ENCODE data around the gene HDAC4. TPM values are rescaled to one million over a fixed set of nuclear protein-coding genes. Genes with fewer than 3 reads are reported as not detected.

HDAC4 gene
- total RNA-seq, 2 donors from 2014 or later: 38.7 to 50.9 TPM

DNA sequence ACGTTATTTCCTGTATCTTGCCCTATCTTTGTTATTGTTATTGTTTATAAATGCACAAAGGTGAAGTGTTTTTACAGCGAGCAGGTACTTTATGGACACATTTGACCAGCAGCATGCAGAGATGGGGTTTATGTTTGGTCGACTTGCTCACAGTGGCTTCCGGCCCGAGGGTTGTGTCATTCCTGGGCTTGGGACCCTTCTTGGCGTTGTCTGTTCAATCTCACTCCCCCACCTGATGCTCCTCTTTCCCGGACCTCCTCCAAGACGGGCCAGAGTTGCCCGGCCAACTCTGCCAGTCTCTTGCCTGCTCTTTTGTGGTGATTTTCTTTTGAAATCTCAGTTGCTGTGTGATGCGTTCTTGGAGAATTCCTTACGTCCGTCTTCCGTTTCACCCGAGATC, 399.0 kb downstream of the HDAC4 start:
- ATAC-seq (no peak), DNase-seq (no peak)
- intact Hi-C loops (cut with DNase I, micrococcal nuclease): no loop called here

DNA sequence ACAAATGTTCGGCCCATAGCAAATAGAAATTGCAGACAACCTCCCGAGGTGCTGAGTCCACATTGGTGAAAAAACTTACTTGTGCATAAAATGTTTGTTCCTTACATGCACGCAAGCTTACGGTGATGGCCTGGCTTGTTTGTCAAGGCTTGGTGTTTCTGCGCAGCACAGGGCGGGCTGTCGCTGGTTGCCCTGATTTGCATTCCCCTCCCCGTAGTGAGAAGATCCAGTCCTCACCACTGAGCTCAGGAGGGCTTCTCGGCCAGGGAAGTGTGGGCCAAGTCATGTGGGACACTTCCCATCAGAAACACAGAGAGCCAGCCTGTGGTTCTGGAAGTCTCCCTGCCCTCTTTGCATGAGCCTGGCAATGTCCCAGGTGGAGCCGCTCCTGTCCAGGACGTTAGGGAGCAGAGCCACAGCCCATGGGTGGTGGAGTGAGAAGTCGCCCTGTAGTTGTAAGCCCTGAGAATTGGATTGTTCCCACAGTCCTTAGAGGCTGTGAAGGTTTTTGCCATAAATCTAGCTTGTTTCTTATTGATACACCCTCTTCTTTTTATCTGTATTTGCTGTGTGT, 400.2 kb downstream of the HDAC4 start:
- ATAC-seq (no peak), DNase-seq (no peak)
- intact Hi-C loops (cut with DNase I, micrococcal nuclease): no loop called here

DNA sequence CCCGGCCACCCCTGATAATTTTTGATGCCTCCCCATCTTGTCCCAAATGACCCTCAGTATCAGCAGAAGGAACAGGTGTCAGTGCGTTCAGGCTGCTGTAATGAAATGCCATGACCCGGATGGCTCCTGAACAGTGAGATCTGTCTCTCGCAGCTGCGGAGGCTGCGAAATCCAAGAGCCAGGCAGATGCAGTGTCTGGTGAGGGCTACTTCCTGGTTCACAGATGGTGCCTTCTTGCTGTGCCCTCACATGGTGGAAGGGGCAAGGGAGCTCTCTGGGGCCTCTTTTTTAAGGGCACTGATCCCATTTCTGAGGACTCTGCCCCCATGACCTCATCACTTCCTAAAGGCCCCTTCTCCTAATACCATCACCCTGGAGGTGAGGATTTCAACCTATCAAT, 400.7 kb downstream of the HDAC4 start:
- DNase-seq (no peak), ATAC-seq (no peak)
- intact Hi-C loops (cut with DNase I, micrococcal nuclease): no loop called here

DNA sequence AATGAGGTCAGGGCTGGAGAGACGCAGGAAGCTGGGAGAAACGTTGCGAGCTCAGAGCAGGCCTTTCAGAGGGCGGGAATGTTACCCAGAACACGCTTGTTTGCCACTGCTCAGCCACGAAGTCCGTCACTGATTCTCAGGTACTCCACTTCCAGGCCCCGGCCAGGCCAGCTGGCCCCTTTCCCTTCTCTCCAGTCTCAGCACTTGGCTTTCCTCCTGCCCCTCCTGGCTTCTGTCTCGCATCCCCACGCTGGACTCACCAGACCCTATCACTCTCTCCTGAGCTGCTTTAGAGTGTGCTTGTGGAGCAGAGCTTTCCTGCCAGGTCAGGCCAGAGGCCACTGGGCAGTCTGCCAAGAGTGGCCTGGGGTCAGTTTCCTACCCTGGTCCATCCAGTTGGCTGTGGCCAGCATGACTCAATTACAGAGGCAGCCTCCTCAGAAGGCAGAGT, 401.5 kb downstream of the HDAC4 start:
- ATAC-seq: no peak
- no peak for DNase-seq
- intact Hi-C loops (cut with DNase I, micrococcal nuclease): no loop called here

DNA sequence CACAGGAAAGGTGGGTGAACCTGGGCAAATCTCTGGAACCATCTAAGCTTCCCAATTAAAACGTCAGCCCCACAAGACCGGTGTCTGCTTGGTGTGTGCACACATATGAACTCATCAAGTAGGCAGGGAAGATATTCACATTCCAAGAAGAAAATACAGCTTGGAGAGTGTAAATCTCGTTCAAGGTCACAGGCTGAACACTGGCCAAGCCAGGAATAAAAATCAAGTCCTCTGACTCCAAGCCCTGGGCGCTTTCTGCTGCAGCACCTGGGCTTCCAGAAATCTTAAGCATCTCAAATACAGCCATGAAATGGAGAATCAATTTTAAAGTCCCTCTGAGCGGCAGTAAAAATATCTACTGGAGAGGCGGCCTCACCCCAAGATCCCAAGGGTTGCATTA, 402.0 kb downstream of the HDAC4 start:
- ATAC-seq: no peak
- no peak for DNase-seq
- intact Hi-C loops (cut with DNase I, micrococcal nuclease): no loop called here

Small RNAs within 50 kb of the gene (microRNA-seq; reads per million reads assigned to microRNA genes)
- gene MIR2467 (0 reads per million in 2 donors), gene MIR4269 (0 reads per million in 2 donors), gene MIR4440 (0 reads per million in 2 donors), gene MIR4441 (0 reads per million in 2 donors)

Measured in left colon (tissue), 2 donors.